H1 (cell line): Measurements from ENCODE around the gene OBP2B. TPM values are rescaled to one million over a fixed set of nuclear protein-coding genes. Genes with fewer than 3 reads are reported as not detected.

Experiments used
- CHD2 ChIP-seq: IDR thresholded peaks from 2 replicates; pipeline ENCODE4 v1.6.1; 2012; ENCODE audit warnings: low read length, improper control_type of control experiment
- CTCF ChIP-seq, 3 experiments: IDR thresholded peaks; 1 replicate in 2 of 3; 2 replicates in 1 of 3; pipeline versions ENCODE4 v1.5.1 to v1.6.1; 2011; ENCODE audit warnings: low read length in 3 of 3, mild to moderate bottlenecking in 3 of 3, inconsistent platforms in 2 of 3, low read depth in 1 of 3, moderate library complexity in 1 of 3; ENCODE audit not compliant: insufficient read depth in 1 of 3; ENCODE audit errors: control extremely low read depth in 1 of 3
- E2F6 ChIP-seq: IDR thresholded peaks from 2 replicates; pipeline ENCODE4 v1.6.1; 2012; ENCODE audit warnings: inconsistent platforms
- NANOG ChIP-seq: IDR thresholded peaks from 2 replicates; pipeline ENCODE4 v1.6.1; 2011; ENCODE audit warnings: low read length, low read depth, mild to moderate bottlenecking, inconsistent platforms; ENCODE audit not compliant: insufficient read depth, poor library complexity, severe bottlenecking
- RFX5 ChIP-seq: IDR thresholded peaks from 2 replicates; pipeline ENCODE4 v1.6.1; 2011; ENCODE audit warnings: low read depth, low read length, improper control_type of control experiment, borderline replicate concordance
- TAF7 ChIP-seq: optimal IDR thresholded peaks from 2 replicates; pipeline ENCODE3; 2011; ENCODE audit warnings: low read depth, mild to moderate bottlenecking, inconsistent platforms, low read length, moderate library complexity, borderline replicate concordance
- YY1 ChIP-seq: IDR thresholded peaks from 2 replicates; pipeline ENCODE4 v1.6.1; 2011; ENCODE audit warnings: low read depth, mild to moderate bottlenecking, low read length
- polyA plus RNA-seq, 7 experiments: library from polyadenylated mRNA; depleted of rRNA in 3 of 7; stranded (reverse) in 5 of 7; unstranded in 2 of 7; fragments of >200 nt in 5 of 7; fragments of 200-250 nt in 2 of 7; gene quantifications; 1 replicate in 5 of 7; 2 replicates in 1 of 7; 4 replicates in 1 of 7; pipeline versions ENCODE4 v1.2.1 to v1.2.3, GENCODE V29; 2011 to 2013; ENCODE audit warnings: missing spikeins in 2 of 7, mixed read lengths in 2 of 7
- total RNA-seq: library from RNA; stranded (reverse); fragmentation: NEBNext Ultra II Directional; extraction: Animal tissue kit (Norgen Biotek cat#: 25700); gene quantifications from 2 replicates; pipeline ENCODE4 v1.2.1, GENCODE V29; 2021

OBP2B gene
- total and polyA plus RNA-seq, 2 of the 8 experiments (the other 6 are each of a cell fraction or from before 2014, with no cell fraction given) = not detected

- TF ChIP-seq CTCF (IDR thresholded peaks at IDR 0.05; ENCODE audit: control extremely low read depth in 1 of 3, insufficient read depth in 1 of 3, low read depth in 1 of 3, low read length in 3 of 3) = no peak
- TF ChIP-seq E2F6 = no peak
- no peak for TF ChIP-seq RFX5
- no peak for TF ChIP-seq CHD2
- TF ChIP-seq NANOG = no peak
- no peak for TF ChIP-seq YY1
- no peak for TF ChIP-seq TAF7
- TF ChIP-seq, all 59 proteins: peak for 0
These were observed 38.6 kb upstream of the OBP2B start (continued) for GRCh38 chr9:133247632-133248031.
